Peyer's patch (tissue), 4 donors: ENCODE measurements around the gene LRIG1.

Experiments
- POLR2A ChIP-seq, 2 donors: fragments of 450-650 bp; IDR thresholded peaks; one replicate each; pipeline ENCODE4 v1.5.1; 2017; ENCODE audit warnings: antibody characterized with exemption in 2 of 2, mild to moderate bottlenecking in 2 of 2, moderate library complexity in 2 of 2
- TF ChIP-seq, protein P1 (sequence below), 6 experiments: fragments of 450-650 bp in 4 of 6; fragments of 200-600 bp in 2 of 6; sonication (generic) in 1 of 6; IDR thresholded peaks; one replicate each; pipeline ENCODE4 v1.5.1; 2017 to 2019; ENCODE audit warnings: antibody characterized with exemption in 6 of 6, mild to moderate bottlenecking in 3 of 6, moderate library complexity in 1 of 6

- TF ChIP-seq, protein P1, sequence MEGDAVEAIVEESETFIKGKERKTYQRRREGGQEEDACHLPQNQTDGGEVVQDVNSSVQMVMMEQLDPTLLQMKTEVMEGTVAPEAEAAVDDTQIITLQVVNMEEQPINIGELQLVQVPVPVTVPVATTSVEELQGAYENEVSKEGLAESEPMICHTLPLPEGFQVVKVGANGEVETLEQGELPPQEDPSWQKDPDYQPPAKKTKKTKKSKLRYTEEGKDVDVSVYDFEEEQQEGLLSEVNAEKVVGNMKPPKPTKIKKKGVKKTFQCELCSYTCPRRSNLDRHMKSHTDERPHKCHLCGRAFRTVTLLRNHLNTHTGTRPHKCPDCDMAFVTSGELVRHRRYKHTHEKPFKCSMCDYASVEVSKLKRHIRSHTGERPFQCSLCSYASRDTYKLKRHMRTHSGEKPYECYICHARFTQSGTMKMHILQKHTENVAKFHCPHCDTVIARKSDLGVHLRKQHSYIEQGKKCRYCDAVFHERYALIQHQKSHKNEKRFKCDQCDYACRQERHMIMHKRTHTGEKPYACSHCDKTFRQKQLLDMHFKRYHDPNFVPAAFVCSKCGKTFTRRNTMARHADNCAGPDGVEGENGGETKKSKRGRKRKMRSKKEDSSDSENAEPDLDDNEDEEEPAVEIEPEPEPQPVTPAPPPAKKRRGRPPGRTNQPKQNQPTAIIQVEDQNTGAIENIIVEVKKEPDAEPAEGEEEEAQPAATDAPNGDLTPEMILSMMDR (IDR thresholded peaks at IDR 0.05), result no peak
- no peak for TF ChIP-seq POLR2A (IDR thresholded peaks at IDR 0.05)
Observed at GRCh38 chr3:66365080-66365479, 135.7 kb downstream of the LRIG1 start.
